C4-2B (cell line): ENCODE measurements around the gene DLX4.

ENCODE experiments used
- ZFX ChIP-seq: fragments of 450-650 bp; IDR thresholded peaks from 2 replicates; pipeline ENCODE4 v1.6.1; 2017
- TF ChIP-seq, protein P1 (sequence below): fragments of 450-650 bp; conservative IDR thresholded peaks from 2 replicates; pipeline ENCODE4 v1.5.1; 2017; ENCODE audit warnings: mild to moderate bottlenecking

DNA sequence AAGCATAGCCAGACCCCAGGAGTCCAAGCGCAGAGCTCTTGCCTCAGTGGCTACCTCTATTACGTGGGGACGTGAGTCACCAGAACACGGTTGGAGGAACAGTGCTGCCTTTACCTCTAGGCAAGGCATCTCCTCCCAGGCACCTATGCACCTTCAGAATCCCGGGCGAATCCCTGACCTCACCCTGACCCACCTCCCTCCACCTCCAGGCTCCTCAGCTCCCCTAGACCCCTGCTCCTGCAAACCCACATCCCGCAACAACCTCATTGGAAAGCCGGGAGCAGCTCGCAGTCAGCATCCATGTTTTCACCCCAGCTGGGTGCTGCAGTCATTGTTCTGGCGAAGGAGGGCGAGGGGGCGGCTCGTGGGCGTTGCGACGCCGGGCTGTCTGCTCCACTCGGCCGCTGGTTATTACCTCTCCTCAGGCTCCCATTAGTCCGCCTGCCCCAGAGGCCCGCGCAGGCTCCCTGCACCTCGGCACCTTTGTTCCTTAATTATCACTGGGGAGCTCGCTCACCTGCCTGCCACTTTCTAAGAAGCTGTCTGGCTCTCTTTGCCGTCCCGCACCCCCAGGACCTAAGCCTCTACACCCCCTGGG lies 24.6 kb upstream of the DLX4 start:
- TF ChIP-seq, protein P1, sequence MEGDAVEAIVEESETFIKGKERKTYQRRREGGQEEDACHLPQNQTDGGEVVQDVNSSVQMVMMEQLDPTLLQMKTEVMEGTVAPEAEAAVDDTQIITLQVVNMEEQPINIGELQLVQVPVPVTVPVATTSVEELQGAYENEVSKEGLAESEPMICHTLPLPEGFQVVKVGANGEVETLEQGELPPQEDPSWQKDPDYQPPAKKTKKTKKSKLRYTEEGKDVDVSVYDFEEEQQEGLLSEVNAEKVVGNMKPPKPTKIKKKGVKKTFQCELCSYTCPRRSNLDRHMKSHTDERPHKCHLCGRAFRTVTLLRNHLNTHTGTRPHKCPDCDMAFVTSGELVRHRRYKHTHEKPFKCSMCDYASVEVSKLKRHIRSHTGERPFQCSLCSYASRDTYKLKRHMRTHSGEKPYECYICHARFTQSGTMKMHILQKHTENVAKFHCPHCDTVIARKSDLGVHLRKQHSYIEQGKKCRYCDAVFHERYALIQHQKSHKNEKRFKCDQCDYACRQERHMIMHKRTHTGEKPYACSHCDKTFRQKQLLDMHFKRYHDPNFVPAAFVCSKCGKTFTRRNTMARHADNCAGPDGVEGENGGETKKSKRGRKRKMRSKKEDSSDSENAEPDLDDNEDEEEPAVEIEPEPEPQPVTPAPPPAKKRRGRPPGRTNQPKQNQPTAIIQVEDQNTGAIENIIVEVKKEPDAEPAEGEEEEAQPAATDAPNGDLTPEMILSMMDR = no peak
- TF ChIP-seq ZFX = no peak
